Right cardiac atrium (tissue), 5 donors: ENCODE measurements around the gene P3H4. TPM values are rescaled to one million over a fixed set of nuclear protein-coding genes. Genes with fewer than 3 reads are reported as not detected.

Source experiments
- ATAC-seq, 2 donors: fragments of 200-7000 bp; cut with Tn5 transposase; one replicate each; pipeline versions ENCODE4 v1.8.0 to v1.9.1; 2020; ENCODE audit warnings: moderate library complexity in 2 of 2, mild to moderate bottlenecking in 1 of 2
- DNase-seq, 3 donors: peaks; one replicate each; pipeline ENCODE4 v3.0.0-alpha.2; 2020
- H3K27ac ChIP-seq: one replicate; pipeline ENCODE4 v1.5.1; 2013; ENCODE audit warnings: mild to moderate bottlenecking, low read length, control low read depth, moderate library complexity
- H3K27me3 ChIP-seq: one replicate; pipeline ENCODE4 v1.6.1; 2013; ENCODE audit not compliant: control insufficient read depth, insufficient read depth
- H3K4me1 ChIP-seq: one replicate; pipeline ENCODE4 v1.6.1; 2013; ENCODE audit warnings: low read length; ENCODE audit not compliant: control insufficient read depth, insufficient read depth
- H3K4me3 ChIP-seq: one replicate; pipeline ENCODE4 v1.5.1; 2013; ENCODE audit warnings: low read length, control low read depth
- H3K9me3 ChIP-seq: one replicate; pipeline ENCODE4 v1.6.1; 2013; ENCODE audit warnings: low read length; ENCODE audit not compliant: control insufficient read depth
- WGBS: extraction: QIAGEN DNeasy Blood & Tissue Kit; methylation state at CpG from one replicate; pipeline ENCODE4 v1.1.7; 2013; 5-methylcytosine and 5-hydroxymethylcytosine counted together
- intact Hi-C, 4 donors: fragments of 100-400 bp; cut with DNase I; formaldehyde crosslinking; loops; one replicate each; pipeline versions ENCODE4 v1.11.0 to v1.14.0; 2022 to 2023
- polyA plus RNA-seq: library from polyadenylated mRNA; stranded (reverse); fragments of 200-250 nt; gene quantifications from one replicate; pipeline ENCODE4 v1.2.3, GENCODE V29; 2013
- total RNA-seq, 4 donors: library from RNA; stranded (reverse); fragmentation: NEBNext Ultra II Directional; extraction: Animal tissue kit (Norgen Biotek cat#: 25700); gene quantifications; one replicate each; pipeline ENCODE4 v1.2.1, GENCODE V29; 2021
- donor health status: healthy with polysubstance abuse.
- donor health status: DM: no; HTN: yes; CAD: no.
- donor health status: DM: no; HTN: no; CAD: no.
- donor health status: DM: no; HTN: yes; CAD: no; lungs with severe emphysema.
- donor health status: DM: yes; HTN: yes; CAD: no.

The P3H4 gene
- total and polyA plus RNA-seq, 5 donors: 9.8 to 17.1 (median 12.9) TPM

GRCh38 chr17:41801374-41802271, 10.1 kb downstream of the P3H4 start:
- H3K9me3 ChIP-seq: no peaks in the 10 kb centered on the region
- no peaks in the 10 kb centered on the region for H3K4me1 ChIP-seq
- ATAC-seq (peak; percentile 78 to 83), DNase-seq (peak; percentile 77 to 94 (median 91))
- intact Hi-C loops: loop anchor here (1.0 to 2.0 kb wide), 3 partner anchors 62 to 63 kb away; no protein-coding TSS in a partner anchor
- H3K4me3 ChIP-seq: no peak overlapping the region
- no peaks in the 10 kb centered on the region for H3K27me3 ChIP-seq
- H3K27ac ChIP-seq: no peak overlapping the region
- 14% methylated on average over 14 of the region's 14 CpGs for WGBS

- no peaks in the 10 kb centered on the region for H3K9me3 ChIP-seq
- H3K27ac ChIP-seq: no peak overlapping the region
- no peaks in the 10 kb centered on the region for H3K27me3 ChIP-seq
- WGBS: 49% methylated on average over 18 of the region's 18 CpGs
- ATAC-seq (peak; percentile 52 to 54), DNase-seq (no peak)
- H3K4me3 ChIP-seq: no peak overlapping the region
- no peaks in the 10 kb centered on the region for H3K4me1 ChIP-seq
- intact Hi-C loops: loop anchor here in 3 of 4 donors (1.0 to 2.0 kb wide), 3 partner anchors 61 to 62 kb away; no protein-coding TSS in a partner anchor
Observed at GRCh38 chr17:41800601-41801373, 11.0 kb downstream of the P3H4 start.

DNA sequence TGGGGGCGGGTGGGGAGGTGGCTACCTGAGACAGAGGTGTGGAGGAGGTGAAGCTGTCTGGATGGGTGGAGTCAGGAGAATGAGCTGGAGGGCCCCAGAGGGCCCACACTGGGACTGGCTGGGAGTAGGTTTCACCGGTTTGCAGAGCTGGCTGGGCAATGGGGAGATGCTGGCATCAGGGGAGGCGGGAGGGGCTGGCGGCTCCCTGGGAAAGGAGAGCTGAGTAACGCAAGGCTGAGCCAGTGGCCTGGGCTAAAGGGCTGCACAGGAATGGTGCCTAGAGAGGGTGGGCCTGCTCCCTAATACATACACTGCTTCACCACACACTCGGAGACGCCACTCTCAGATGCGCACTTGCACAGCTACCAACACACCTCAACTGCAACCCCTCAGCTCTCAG, 12.4 kb downstream of the P3H4 start:
- Histone ChIP-seq H3K4me1 (no peaks in the 10 kb centered on the region), H3K27ac (no peak overlapping the region), H3K9me3 (no peaks in the 10 kb centered on the region), H3K4me3 (no peak overlapping the region), H3K27me3 (no peaks in the 10 kb centered on the region)
- intact Hi-C loops: no loop called here
- WGBS: 91% methylated on average over 8 of the region's 8 CpGs
- DNase-seq (no peak), ATAC-seq (no peak)

GRCh38 chr17:41797377-41797776, 14.4 kb downstream of the P3H4 start:
- 87% methylated on average over 3 of the region's 3 CpGs for WGBS
- intact Hi-C loops: no loop called here
- ATAC-seq: no peak

DNA sequence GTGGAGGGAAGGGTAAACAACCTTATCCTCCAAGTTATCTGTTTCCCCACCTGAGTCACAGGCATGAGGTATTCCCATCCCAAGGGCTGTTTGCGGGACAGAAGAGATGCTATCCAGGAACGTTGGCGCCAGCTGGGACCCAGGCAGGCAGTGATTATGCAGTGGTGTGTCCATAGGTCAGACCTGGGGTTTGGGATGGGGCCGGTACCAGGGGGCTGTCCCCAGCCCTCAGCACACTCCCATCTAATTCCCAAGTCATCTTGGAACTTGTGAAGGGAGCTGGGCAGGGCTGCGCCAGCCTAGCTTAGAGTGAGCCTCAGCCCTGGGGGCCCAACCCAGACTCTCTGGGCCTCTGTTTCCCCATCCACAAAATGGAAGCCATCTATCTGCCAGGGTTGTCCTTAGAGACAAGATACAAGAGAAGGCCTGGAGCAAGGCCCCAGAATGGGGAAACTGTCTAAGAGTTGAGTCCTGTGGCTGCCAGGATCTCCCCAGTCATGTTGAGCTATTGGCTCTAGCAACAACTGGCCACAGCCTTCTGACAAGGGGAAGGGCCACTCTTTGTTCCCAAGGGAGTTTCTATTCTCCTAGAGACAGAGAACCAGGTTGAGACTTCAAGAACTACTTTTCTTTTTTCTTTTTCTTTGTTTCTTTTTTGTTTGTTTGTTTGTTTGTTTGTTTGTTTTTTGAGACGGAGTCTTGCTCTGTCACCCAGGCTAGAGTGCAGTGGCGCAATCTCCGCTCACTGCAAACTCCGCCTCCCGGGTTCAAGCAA, 15.4 kb downstream of the P3H4 start:
- Histone ChIP-seq H3K9me3 (no peaks in the 10 kb centered on the region), H3K4me1 (peaks cover 20% of the 10 kb centered on the region), H3K27me3 (no peaks in the 10 kb centered on the region), H3K27ac (no peak overlapping the region), H3K4me3 (no peak overlapping the region)
- WGBS: 87% methylated on average over 10 of the region's 10 CpGs
- no peak for ATAC-seq
- intact Hi-C loops: no loop called here
- DNase-seq: no peak

More at GRCh38 chr17:41797377-41797776, 14.4 kb downstream of the P3H4 start:
- Histone ChIP-seq H3K4me1 (peaks cover 17% of the 10 kb centered on the region), H3K9me3 (no peaks in the 10 kb centered on the region), H3K4me3 (no peak overlapping the region), H3K27ac (no peak overlapping the region), H3K27me3 (no peaks in the 10 kb centered on the region)
- no peak for DNase-seq

- H3K27me3 ChIP-seq: no peaks in the 10 kb centered on the region
- WGBS: 93% methylated on average over 5 of the region's 5 CpGs
- DNase-seq (no peak), ATAC-seq (no peak)
- H3K27ac ChIP-seq: peak overlapping the region; percentile 74
- H3K4me1 ChIP-seq: peaks cover 20% of the 10 kb centered on the region
- intact Hi-C loops: no loop called here
- no peaks in the 10 kb centered on the region for H3K9me3 ChIP-seq
- H3K4me3 ChIP-seq: no peak overlapping the region
Observed at GRCh38 chr17:41794540-41794975, 17.2 kb downstream of the P3H4 start.

- Histone ChIP-seq H3K9me3 (no peaks in the 10 kb centered on the region), H3K4me1 (peaks cover 23% of the 10 kb centered on the region), H3K4me3 (no peak overlapping the region), H3K27ac (peak overlapping the region; percentile 93), H3K27me3 (no peaks in the 10 kb centered on the region)
- WGBS: 53% methylated on average over 14 of the region's 14 CpGs
- DNase-seq: no peak
- ATAC-seq: peak; percentile 5 to 17
- intact Hi-C loops: no loop called here
Observed at GRCh38 chr17:41793784-41794539, 17.8 kb downstream of the P3H4 start.

- 21% methylated on average over 22 of the region's 22 CpGs for WGBS
- Histone ChIP-seq H3K27ac (peak overlapping the region; percentile 93), H3K27me3 (no peaks in the 10 kb centered on the region), H3K4me1 (peaks cover 23% of the 10 kb centered on the region), H3K9me3 (no peaks in the 10 kb centered on the region), H3K4me3 (no peak overlapping the region)
- ATAC-seq (peak; percentile 83 to 84), DNase-seq (peak; percentile 69 to 88 (median 82))
- intact Hi-C loops: no loop called here
Observed at GRCh38 chr17:41792845-41793783, 18.6 kb downstream of the P3H4 start.

DNA sequence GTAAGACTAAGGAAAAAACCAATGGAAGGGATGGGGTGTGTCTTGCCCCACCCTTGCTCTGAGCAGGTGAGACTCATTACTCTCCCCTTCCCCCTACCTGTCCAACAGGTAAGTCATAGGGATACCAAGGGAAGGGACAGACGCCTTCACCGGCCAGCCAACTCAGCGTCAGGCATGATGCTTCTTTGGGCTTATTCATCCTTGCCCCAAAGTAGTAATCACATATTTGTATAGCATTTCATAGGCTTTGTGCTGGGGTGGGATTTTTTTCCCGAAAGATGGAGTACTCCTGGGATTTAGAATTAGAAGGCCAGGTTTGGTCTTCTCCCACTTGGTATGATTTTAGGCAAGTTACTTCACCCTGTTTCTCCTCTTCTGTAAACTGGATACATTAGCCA, 24.7 kb downstream of the P3H4 start:
- H3K4me1 ChIP-seq: peaks cover 23% of the 10 kb centered on the region
- WGBS: 43% methylated on average over 4 of the region's 4 CpGs
- H3K9me3 ChIP-seq: no peaks in the 10 kb centered on the region
- H3K4me3 ChIP-seq: no peak overlapping the region
- no peaks in the 10 kb centered on the region for H3K27me3 ChIP-seq
- no peak for DNase-seq
- ATAC-seq: no peak
- H3K27ac ChIP-seq: peak overlapping the region; percentile 10
- intact Hi-C loops: no loop called here
